ENCODE measurements around the gene EHMT2. TPM values are rescaled to one million over a fixed set of nuclear protein-coding genes. Genes with fewer than 3 reads are reported as not detected.
"Not testable (repeated sequence)": the region's sequence is repeated elsewhere in the genome, so short reads cannot be mapped to it uniquely, and the experiment has no call there.

Gene EHMT2
- total RNA-seq, 1 donor from 2014 or later: 135 TPM

DNA sequence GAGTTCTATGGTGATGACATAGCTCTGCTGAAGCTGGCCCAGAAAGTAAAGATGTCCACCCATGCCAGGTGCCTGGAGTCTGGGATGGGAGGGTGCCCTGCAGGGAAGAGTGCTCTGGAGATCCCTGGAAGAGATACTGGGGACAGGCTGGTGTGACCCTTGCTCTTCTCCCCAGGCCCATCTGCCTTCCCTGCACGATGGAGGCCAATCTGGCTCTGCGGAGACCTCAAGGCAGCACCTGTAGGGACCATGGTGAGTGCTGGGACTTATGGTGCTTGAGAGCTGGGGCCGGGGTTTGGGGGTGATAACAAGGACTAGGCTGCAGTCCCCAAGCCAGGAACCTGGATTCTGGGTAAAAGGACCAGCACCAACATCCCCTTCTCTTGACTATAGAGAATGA lies 46.2 kb upstream of the EHMT2 start:
- Mint-ChIP-seq H3K36me3 (no peaks in the 10 kb centered on the region), H3K27ac (no peak overlapping the region), H3K4me3 (no peak overlapping the region), H3K27me3 (ENCODE audit: low read depth) (peaks cover 53% of the 10 kb centered on the region), H3K4me1 (no peaks in the 10 kb centered on the region), H3K9me3 (no peaks in the 10 kb centered on the region)
- TF ChIP-seq, protein P1, sequence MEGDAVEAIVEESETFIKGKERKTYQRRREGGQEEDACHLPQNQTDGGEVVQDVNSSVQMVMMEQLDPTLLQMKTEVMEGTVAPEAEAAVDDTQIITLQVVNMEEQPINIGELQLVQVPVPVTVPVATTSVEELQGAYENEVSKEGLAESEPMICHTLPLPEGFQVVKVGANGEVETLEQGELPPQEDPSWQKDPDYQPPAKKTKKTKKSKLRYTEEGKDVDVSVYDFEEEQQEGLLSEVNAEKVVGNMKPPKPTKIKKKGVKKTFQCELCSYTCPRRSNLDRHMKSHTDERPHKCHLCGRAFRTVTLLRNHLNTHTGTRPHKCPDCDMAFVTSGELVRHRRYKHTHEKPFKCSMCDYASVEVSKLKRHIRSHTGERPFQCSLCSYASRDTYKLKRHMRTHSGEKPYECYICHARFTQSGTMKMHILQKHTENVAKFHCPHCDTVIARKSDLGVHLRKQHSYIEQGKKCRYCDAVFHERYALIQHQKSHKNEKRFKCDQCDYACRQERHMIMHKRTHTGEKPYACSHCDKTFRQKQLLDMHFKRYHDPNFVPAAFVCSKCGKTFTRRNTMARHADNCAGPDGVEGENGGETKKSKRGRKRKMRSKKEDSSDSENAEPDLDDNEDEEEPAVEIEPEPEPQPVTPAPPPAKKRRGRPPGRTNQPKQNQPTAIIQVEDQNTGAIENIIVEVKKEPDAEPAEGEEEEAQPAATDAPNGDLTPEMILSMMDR (IDR thresholded peaks at IDR 0.05; ENCODE audit: unreplicated experiment): no peak
- no peak for DNase-seq (ENCODE audit: low spot score in 2 of 2, unreplicated experiment in 2 of 2)

DNA sequence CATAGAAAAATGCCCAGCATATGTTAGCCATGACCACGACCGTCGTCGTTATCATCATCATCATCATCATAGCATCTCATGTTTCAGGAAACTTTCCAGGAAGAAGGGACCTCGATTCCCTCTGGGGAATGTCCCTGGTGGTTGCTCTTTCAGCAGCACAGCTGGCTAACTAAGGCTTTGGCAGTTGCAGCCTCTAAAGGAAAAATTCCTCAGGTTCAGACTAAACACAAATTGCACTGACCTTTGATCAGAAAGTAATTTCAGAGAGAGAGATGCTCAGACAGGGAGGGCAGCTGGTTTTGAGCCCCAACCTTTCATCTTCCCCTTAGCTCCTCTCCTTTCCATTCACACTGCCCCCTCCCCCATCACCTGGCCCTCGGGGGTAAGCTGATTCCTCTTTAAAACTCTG lies 42.8 kb upstream of the EHMT2 start:
- TF ChIP-seq, protein P1 (IDR thresholded peaks at IDR 0.05; ENCODE audit: unreplicated experiment): no peak
- Mint-ChIP-seq H3K4me3 (no peak overlapping the region), H3K9me3 (no peaks in the 10 kb centered on the region), H3K27me3 (ENCODE audit: low read depth) (peaks cover 36% of the 10 kb centered on the region), H3K27ac (no peak overlapping the region), H3K4me1 (no peaks in the 10 kb centered on the region), H3K36me3 (no peaks in the 10 kb centered on the region)
- no peak for DNase-seq (ENCODE audit: low spot score in 2 of 2, unreplicated experiment in 2 of 2)

DNA sequence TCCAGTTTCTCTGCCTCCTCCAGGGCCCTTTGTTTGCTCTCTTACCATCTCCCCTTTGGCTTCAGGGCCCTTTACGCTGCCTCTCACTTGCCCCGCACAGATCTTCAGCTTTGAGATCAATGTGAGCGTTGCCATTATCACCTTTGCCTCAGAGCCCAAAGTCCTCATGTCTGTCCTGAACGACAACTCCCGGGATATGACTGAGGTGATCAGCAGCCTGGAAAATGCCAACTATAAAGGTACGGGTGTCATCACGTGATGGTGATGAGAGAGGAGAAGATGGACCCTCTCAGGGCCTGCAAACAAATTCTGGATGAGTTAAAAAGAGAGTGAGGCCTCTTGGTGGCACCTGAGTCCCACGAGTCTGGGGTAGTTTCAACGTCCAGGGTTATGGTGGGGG lies 38.3 kb upstream of the EHMT2 start:
- Mint-ChIP-seq H3K9me3 (no peaks in the 10 kb centered on the region), H3K36me3 (no peaks in the 10 kb centered on the region)

DNA sequence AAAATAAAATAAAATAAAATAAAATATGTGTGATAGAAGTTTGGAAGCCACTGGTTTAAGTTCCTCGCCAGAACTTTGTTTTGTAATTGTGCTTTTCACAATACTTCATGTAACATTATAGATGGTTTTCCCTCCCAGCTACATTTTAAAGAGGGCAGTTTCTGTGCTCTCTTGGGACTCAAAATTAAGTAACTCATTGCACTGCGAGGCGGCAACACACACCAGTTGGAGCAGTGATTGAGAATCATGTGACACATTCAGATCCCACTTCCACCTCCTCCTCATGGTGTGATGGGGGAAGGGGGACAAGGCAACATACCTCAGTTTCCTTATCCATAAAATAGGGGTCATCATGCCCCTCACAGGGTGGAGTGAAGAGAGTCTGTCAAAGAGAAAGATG lies 37.5 kb upstream of the EHMT2 start:
- no peaks in the 10 kb centered on the region for H3K36me3 Mint-ChIP-seq
- no peak for DNase-seq (ENCODE audit: low spot score in 2 of 2, unreplicated experiment in 2 of 2)
- H3K4me3 Mint-ChIP-seq: no peak overlapping the region
- TF ChIP-seq, protein P1 (IDR thresholded peaks at IDR 0.05; ENCODE audit: unreplicated experiment): no peak
- H3K9me3 Mint-ChIP-seq: no peaks in the 10 kb centered on the region
- H3K4me1 Mint-ChIP-seq: no peaks in the 10 kb centered on the region
- H3K27me3 Mint-ChIP-seq (ENCODE audit: low read depth): peaks cover 13% of the 10 kb centered on the region
- no peak overlapping the region for H3K27ac Mint-ChIP-seq

More for the DNA sequence above, 38.3 kb upstream of the EHMT2 start:
- Mint-ChIP-seq H3K27me3 (ENCODE audit: low read depth) (peaks cover 13% of the 10 kb centered on the region), H3K4me1 (no peaks in the 10 kb centered on the region), H3K27ac (no peak overlapping the region), H3K4me3 (no peak overlapping the region)
- no peak for DNase-seq (ENCODE audit: low spot score in 2 of 2, unreplicated experiment in 2 of 2)
- TF ChIP-seq, protein P1 (IDR thresholded peaks at IDR 0.05; ENCODE audit: unreplicated experiment): no peak

DNA sequence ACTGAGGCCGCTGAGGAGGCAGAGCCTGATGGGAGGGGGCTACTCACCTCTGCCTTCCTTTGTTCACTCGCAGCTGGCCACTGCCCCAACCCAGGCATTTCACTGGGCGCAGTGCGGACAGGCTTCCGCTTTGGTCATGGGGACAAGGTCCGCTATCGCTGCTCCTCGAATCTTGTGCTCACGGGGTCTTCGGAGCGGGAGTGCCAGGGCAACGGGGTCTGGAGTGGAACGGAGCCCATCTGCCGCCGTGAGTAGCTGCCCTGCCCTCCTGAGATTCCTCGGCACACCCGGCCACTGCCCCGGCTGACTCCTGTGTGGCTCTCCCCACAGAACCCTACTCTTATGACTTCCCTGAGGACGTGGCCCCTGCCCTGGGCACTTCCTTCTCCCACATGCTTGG lies 36.0 kb upstream of the EHMT2 start:
- TF ChIP-seq, protein P1 (IDR thresholded peaks at IDR 0.05; ENCODE audit: unreplicated experiment): no peak
- Mint-ChIP-seq H3K4me3 (no peak overlapping the region), H3K36me3 (no peaks in the 10 kb centered on the region), H3K27me3 (ENCODE audit: low read depth) (peaks cover 13% of the 10 kb centered on the region), H3K4me1 (no peaks in the 10 kb centered on the region), H3K9me3 (no peaks in the 10 kb centered on the region), H3K27ac (no peak overlapping the region)
- DNase-seq (ENCODE audit: low spot score in 2 of 2, unreplicated experiment in 2 of 2): no peak

DNA sequence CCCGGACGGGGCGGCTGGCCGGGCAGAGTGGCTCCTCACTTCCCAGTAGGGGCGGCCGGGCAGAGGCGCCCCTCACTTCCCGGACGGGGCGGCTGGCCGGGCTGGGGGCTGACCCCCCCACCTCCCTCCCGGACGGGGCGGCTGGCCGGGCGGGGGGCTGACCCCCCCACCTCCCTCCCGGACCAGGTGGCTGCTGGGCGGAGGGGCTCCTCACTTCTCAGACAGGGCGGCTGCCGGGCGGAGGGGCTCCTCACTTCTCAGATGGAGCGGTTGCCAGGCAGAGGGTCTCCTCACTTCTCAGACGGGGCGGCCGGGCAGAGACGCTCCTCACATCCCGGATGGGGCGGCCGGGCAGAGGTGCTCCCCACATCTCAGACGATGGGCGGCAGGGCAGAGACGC lies 34.6 kb upstream of the EHMT2 start:
- not testable (repeated sequence) for H3K4me3 Mint-ChIP-seq, H3K36me3 Mint-ChIP-seq
- peaks cover 23% of the 10 kb centered on the region for H3K27me3 Mint-ChIP-seq (ENCODE audit: low read depth)

More for the DNA sequence above, 34.6 kb upstream of the EHMT2 start:
- H3K4me1 Mint-ChIP-seq; DNase-seq (ENCODE audit: low spot score in 2 of 2, unreplicated experiment in 2 of 2); H3K9me3 Mint-ChIP-seq; H3K27ac Mint-ChIP-seq: not testable (repeated sequence)
